GM18498 (cell line): Measurements from ENCODE around the gene ZNF284.
A peak's percentile ranks its signal among the peaks of the same experiment; 100 is the strongest.

Experiments
- ATAC-seq: cut with Tn5 transposase; IDR thresholded peaks from one replicate; pipeline ENCODE4 v1.9.1; 2021; ENCODE audit warnings: mild to moderate bottlenecking, moderate library complexity; ENCODE audit not compliant: unreplicated experiment

Gene ZNF284

DNA sequence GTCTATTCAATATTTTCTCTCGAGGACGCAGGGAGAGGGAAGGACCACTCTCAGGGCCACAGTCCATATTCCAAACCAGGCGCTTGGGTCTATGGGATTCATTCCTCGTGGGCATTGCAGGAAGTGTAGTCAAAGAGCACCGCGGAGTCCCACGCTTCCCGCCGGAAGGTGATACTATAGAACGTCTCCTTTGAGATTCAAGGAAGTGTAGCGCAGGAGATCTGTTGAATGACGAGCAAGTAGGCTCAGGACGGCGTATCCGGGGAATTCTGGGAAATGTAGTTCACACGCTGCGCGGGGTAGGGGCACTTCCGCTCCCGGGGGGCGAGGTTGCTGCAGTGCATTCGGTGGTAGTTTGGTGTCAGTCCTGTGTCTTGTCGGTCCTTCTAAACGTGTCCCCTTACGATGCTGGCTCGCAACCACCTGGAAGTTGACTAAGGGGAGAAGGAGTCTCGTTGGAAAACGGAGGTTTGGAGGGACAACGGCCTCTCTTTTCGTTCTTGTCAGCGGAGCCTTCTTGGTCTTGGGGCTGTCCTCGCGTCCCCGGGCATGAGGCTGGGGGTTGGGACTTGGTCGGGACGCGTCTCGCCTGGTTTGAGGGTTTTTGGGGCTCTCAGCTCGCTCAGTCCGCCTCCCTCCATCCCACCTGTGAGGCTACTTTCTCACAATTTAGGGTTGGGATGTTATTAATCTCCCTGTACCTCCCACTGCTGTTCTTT is at the start of gene ZNF284:
ZNF284 (plus strand) TSS at position 336 of the 719 bp plus-strand sequence. CDS start 4,231 bp downstream, outside the sequence.
- peak; percentile 92 for ATAC-seq

DNA sequence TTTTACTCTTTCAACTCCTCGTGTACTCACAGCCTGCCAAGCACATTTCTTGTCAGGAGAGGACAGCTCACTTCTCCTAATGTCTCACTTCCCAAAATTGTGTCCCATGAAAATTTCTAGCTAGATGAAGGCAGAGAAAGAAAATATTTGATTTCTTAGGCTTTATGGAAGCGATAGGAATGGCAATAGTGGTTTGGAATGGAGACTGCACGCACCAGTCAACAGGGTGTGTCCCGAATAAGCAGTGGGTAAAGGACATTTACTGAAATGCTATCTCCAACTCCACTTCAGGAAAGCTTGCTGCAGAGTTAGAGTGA is 47.1 kb upstream of the ZNF284 start:
- no peak for ATAC-seq

GRCh38 chr19:44025217-44025936 is 46.6 kb upstream of the ZNF284 start, which contains the start of gene ZNF222:
ZNF222 (plus strand) TSS chr19:44025379; CDS start chr19:44025437, 58 bp downstream.
- peak; percentile 89 for ATAC-seq

DNA sequence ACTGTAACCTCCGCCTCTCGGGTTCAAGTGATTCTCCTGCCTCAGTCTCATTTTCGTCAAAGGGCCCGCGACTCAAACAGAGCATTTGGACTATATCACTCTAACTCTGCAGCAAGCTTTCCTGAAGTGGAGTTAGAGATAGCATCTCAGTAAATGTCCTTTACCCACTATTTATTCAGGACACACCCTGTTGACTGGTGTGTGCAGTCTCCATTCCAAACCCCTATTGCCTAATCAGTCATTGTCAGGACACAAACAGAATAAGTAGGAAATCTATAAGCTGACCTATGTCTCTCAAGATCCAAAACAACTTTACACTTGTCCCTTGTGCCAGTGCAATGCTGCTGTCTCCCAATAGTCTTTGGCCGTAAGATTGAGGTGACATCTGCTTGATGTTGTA is 45.3 kb upstream of the ZNF284 start:
- ATAC-seq = no peak

- ATAC-seq = no peak
Measured at GRCh38 chr19:44032001-44032610, 39.9 kb upstream of the ZNF284 start.

GRCh38 chr19:44042147-44042546 is 29.8 kb upstream of the ZNF284 start:
- no peak for ATAC-seq

GRCh38 chr19:44050740-44051649 is 21.0 kb upstream of the ZNF284 start:
- ATAC-seq = peak; percentile 45

DNA sequence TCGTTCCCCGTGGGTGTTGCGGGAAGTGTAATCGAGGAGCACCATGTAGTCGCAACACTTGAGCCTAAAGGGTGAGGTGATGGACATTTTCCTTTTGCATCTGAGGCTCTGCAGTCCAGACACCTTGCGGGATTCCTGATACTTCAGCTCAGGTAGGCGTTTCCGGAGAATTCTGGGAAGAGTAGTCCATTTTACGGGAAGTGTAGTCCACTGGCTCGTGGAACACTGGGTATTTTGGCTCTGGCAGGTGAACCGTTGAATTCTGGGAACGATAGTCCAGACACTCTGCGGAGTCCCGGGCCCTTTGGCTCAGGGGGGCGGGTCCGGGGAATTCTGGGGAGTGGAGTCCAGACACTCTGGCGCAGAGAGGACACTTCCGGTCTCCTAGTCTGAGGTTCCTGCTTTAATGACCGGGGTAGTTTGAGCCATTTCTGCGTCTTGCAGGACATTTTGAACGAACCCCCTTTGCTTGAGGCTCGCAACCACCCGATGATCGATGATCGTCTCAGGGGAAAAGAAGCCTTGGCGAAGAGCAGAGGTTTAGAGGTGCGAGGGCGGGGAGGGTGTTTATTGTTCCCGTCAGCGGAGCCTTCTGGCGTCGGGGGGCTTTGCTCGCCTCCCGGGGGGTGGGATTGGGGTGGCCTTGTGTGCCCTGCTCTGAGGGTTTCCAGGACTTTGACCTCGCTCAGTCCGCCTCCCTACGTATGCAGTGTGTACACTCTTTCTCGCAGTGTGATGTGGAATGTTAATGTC is 20.1 kb upstream of the ZNF284 start, which contains the start of gene ZNF223:
ZNF223 (plus strand) TSS at position 387 of the 753 bp plus-strand sequence. CDS start 3,141 bp downstream, outside the sequence.
- ATAC-seq = peak; percentile 70

DNA sequence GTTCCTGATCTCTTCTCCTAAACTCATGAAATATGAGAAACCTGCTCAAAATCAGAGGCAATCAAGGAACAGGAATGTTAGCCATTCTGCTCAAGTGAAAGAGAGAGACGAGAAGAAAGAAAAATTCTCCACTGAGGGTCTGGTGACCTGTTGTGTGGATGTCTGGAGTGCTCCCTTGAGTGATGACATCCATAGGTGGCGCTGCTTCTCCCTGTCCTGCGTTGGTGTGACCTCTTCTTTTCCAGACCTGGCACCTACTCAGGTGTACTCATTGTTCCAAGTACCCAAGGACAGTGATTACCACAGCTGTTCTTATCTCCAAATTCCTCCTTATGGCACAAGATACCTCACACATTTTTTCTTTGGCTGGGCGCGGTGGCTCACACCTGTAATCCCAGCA is 16.1 kb upstream of the ZNF284 start:
- ATAC-seq = no peak

DNA sequence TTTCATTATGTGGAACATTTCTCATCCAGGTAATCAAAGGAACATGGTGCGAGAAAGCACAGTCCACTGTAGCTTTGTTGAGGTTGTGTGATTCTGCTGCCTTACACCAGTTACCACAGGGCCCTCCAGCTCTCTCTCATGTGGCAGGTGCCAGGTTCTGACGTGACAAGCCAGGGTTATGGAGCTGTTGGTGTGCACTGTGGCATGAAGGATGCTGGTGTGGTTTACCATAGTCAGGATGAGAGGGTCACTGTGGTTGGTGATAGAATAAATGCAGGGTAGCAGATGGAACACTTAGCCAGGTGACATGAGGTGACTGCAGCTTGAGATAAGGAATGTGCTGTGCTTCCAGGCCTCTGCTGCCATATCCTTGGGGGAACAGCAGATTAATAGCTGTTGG is 12.7 kb upstream of the ZNF284 start:
- no peak for ATAC-seq

- no peak for ATAC-seq
Measured at GRCh38 chr19:44061038-44061437, 10.9 kb upstream of the ZNF284 start.

DNA sequence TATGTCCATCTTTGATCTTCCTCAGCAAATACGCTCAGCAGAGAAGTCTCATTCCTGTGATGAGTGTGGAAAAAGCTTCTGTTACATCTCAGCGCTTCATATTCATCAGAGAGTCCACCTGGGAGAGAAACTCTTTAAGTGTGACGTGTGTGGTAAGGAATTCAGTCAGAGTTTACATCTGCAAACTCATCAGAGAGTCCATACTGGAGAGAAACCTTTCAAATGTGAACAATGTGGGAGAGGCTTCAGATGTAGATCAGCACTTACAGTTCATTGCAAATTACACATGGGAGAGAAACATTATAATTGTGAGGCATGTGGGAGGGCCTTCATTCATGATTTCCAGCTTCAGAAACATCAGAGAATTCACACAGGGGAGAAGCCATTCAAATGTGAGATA is 5.7 kb upstream of the ZNF284 start:
- no peak for ATAC-seq

DNA sequence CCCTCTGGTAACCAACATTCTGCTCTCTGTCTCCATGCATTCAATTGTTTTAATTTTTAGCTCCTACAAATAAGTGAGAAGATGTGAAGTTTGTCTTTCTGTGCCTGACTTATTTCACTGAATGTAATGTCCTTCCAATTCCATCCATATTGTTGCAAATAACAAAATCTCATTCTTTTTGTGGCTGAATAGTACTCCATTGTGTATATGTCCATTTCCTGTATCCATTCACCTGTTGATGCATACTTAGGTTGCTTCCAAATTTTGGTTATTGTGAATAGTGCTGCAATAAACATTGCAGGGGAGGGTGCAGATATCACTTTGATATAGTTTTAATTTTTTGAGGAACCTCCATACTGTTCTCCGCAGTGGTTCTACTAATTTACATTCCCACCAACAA is 2.5 kb upstream of the ZNF284 start:
- ATAC-seq = no peak

- no peak for ATAC-seq
Measured at GRCh38 chr19:44072543-44073401, 813 bp downstream of the ZNF284 start.

GRCh38 chr19:44076325-44076724 is 4.4 kb downstream of the ZNF284 start:
- ATAC-seq = no peak

DNA sequence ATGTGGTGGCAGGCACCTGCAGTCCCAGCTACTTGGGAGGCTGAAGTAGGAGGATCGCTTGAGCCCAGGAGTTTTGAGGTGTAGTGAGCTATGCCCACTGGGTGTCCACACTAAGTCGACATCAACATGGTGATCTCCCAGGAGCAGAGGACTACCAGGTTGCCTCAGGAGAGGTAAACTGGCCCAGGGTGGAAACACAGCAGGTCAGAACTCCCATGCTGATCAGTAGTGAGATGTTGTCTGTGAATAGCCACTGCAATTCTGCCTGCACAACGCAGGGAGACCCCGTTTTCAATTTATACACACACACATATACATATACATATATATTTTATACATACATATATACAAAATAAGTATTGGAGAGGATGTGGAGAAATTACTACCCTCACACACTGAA is 20.1 kb downstream of the ZNF284 start:
- ATAC-seq = no peak

GRCh38 chr19:44093931-44094765 is 22.2 kb downstream of the ZNF284 start, which contains the start of gene ZNF224:
ZNF224 (plus strand) TSS chr19:44094361; CDS start chr19:44097874, 3,513 bp downstream.
- ATAC-seq = peak; percentile 85

GRCh38 chr19:44107751-44108150 is 35.8 kb downstream of the ZNF284 start:
- ATAC-seq = no peak
